HL-60 (cell line): ENCODE results near the gene OR7A5.

Source experiments
- DNase-seq, 2 experiments: peaks; one replicate each; pipeline ENCODE4 v3.0.0-alpha.2; 2010 to 2020; ENCODE audit warnings: low read depth in 1 of 2, low spot score in 1 of 2
- H3K27ac ChIP-seq: fragments of 250-450 bp; sonication (Bioruptor Pico); replicated peaks from 2 replicates; pipeline ENCODE4 v1.5.1; 2020; ENCODE audit warnings: mild to moderate bottlenecking, moderate library complexity
- H3K27me3 ChIP-seq: fragments of 250-450 bp; sonication (Bioruptor Pico); 2 replicates; pipeline ENCODE4 v1.5.1; 2021; ENCODE audit warnings: mild to moderate bottlenecking, moderate library complexity; ENCODE audit not compliant: insufficient read depth, poor library complexity, severe bottlenecking
- H3K4me3 ChIP-seq: replicated peaks from 2 replicates; pipeline ENCODE4 v1.5.1; 2011; ENCODE audit warnings: mild to moderate bottlenecking, control low read depth, low read length; ENCODE audit not compliant: insufficient read depth
- CTCF ChIP-seq: IDR thresholded peaks from one replicate; pipeline ENCODE4 v1.5.1; 2011; ENCODE audit warnings: low read length, control low read depth, inconsistent platforms; ENCODE audit not compliant: insufficient read depth
- GABPA ChIP-seq: IDR thresholded peaks from 2 replicates; pipeline ENCODE4 v1.6.1; 2012; ENCODE audit warnings: low read depth
- POLR2AphosphoS5 ChIP-seq: IDR thresholded peaks from 2 replicates; pipeline ENCODE4 v1.6.1; 2012; ENCODE audit warnings: low read depth
- REST ChIP-seq: IDR thresholded peaks from 2 replicates; pipeline ENCODE4 v1.6.1; 2012; ENCODE audit warnings: low read depth; ENCODE audit not compliant: insufficient replicate concordance
- SPI1 ChIP-seq: IDR thresholded peaks from 2 replicates; pipeline ENCODE4 v1.6.1; 2012; ENCODE audit warnings: low read depth, mild to moderate bottlenecking, borderline replicate concordance

Gene OR7A5

GRCh38 chr19:14840206-14840605 is 5.2 kb upstream of the OR7A5 start:
- TF ChIP-seq CTCF (no peak), GABPA (no peak), POLR2AphosphoS5 (no peak), SPI1 (no peak), REST (no peak)
- no peaks in the 10 kb centered on the region for H3K27me3 ChIP-seq
- no peak for DNase-seq

GRCh38 chr19:14837391-14837790 is 2.4 kb upstream of the OR7A5 start:
- TF ChIP-seq CTCF (no peak), REST (no peak), POLR2AphosphoS5 (no peak), SPI1 (no peak), GABPA (no peak)
- DNase-seq = no peak
- H3K27ac ChIP-seq = no peak overlapping the region
- no peaks in the 10 kb centered on the region for H3K27me3 ChIP-seq
- no peak overlapping the region for H3K4me3 ChIP-seq

More at GRCh38 chr19:14840206-14840605, 5.2 kb upstream of the OR7A5 start:
- H3K4me3 ChIP-seq = no peak overlapping the region
- no peak overlapping the region for H3K27ac ChIP-seq

- TF ChIP-seq POLR2AphosphoS5 = no peak
- no peak for TF ChIP-seq CTCF
- TF ChIP-seq GABPA = no peak
- TF ChIP-seq SPI1 = no peak
- no peak for TF ChIP-seq REST
- no peak overlapping the region for H3K27ac ChIP-seq
- no peak for DNase-seq
- no peaks in the 10 kb centered on the region for H3K27me3 ChIP-seq
- no peak overlapping the region for H3K4me3 ChIP-seq
Observed at GRCh38 chr19:14830702-14831101, 4.3 kb downstream of the OR7A5 start.
